Regular cardiac myocyte (primary cell): ENCODE measurements around the gene EFCAB3. TPM values are rescaled to one million over a fixed set of nuclear protein-coding genes. Genes with fewer than 3 reads are reported as not detected.

ENCODE experiments used
- total RNA-seq: library from RNA; depleted of rRNA; stranded (reverse); fragments of >200 nt; gene quantifications from 2 replicates; pipeline ENCODE4 v1.2.3, GENCODE V29; 2014

EFCAB3 gene
- not detected in 2 replicates for total RNA-seq

DNA sequence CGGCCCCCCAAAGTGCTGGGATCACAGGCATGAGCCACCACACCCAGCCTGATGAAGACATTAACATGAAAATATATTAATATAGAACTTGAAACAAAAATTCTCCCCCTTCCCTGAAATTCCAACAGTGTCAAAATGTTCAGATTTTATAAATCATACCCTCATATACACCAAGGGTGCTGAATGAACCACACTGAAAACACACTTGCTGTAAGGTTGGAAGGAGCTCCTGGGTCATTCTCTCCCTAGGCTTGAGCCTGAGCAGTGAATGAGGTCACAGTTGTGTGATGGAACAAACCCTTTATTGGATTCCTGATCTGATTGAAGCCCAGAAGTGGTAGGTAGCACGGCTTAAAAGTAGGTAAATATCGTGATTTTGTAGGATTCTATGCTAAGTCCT lies at the start of gene EFCAB3:
Gene EFCAB3 (plus strand): TSS at position 301 of the 400 bp plus-strand sequence. CDS start 2,427 bp downstream, outside the sequence.

GRCh38 chr17:62423647-62424461 lies 43.5 kb downstream of the EFCAB3 start, which contains the start of gene METTL2A:
Gene METTL2A, plus strand, starts transcription at chr17:62423897. Its CDS starts 6 bp downstream, at chr17:62423903.

Other genes starting within 250 kb of the EFCAB3 start
- 22.3 and 30.1 TPM in 2 replicates for gene METTL2A, start 43.3 kb downstream of the EFCAB3 start, total RNA-seq
- gene TLK2, start 98.3 kb downstream of the EFCAB3 start, total RNA-seq, result 49.0 and 53.7 TPM in 2 replicates
- 146 and 230 TPM in 2 replicates for gene MRC2, start 247.1 kb downstream of the EFCAB3 start, total RNA-seq